Vagina (tissue), 2 donors: ENCODE data around the gene HMCN1.

Source experiments
- POLR2A ChIP-seq, 2 donors: fragments of 450-650 bp; IDR thresholded peaks; one replicate each; pipeline ENCODE4 v1.6.1; 2017; ENCODE audit warnings: antibody characterized with exemption in 2 of 2, mild to moderate bottlenecking in 2 of 2, moderate library complexity in 2 of 2
- POLR2AphosphoS5 ChIP-seq, 2 donors: sonication (generic); formaldehyde crosslinking; IDR thresholded peaks; one replicate each; pipeline ENCODE4 v1.9.0; 2017; ENCODE audit warnings: antibody characterized with exemption in 2 of 2, mild to moderate bottlenecking in 2 of 2, low read depth in 1 of 2; ENCODE audit not compliant: insufficient read depth in 1 of 2
- TF ChIP-seq, protein P1 (sequence below), 3 experiments: fragments of 450-650 bp in 2 of 3; fragments of 200-600 bp in 1 of 3; sonication (generic) in 1 of 3; IDR thresholded peaks; one replicate each; pipeline ENCODE4 v1.5.1; 2017 to 2019; ENCODE audit warnings: antibody characterized with exemption in 3 of 3, mild to moderate bottlenecking in 2 of 3, moderate library complexity in 2 of 3

DNA sequence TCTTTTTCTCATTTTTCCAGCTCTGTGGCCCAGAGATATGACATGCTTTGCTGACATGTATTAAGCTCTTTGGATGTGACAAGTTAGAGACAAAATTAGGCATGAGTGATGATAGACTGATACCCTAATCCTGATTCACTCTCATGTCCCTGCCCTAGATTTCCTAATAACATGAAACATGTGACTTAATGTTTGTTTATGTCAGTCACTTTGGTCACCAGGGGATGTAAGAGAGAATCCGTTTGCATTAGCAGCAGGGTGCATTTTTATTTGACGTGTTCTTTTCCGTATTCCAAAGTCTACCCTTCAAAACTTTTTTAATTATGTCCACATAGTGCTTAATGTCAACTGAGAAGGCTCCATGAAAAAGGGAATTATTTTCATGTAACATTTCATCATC is 192.4 kb downstream of the HMCN1 start:
- TF ChIP-seq POLR2A (IDR thresholded peaks at IDR 0.05): no peak
- TF ChIP-seq, protein P1, sequence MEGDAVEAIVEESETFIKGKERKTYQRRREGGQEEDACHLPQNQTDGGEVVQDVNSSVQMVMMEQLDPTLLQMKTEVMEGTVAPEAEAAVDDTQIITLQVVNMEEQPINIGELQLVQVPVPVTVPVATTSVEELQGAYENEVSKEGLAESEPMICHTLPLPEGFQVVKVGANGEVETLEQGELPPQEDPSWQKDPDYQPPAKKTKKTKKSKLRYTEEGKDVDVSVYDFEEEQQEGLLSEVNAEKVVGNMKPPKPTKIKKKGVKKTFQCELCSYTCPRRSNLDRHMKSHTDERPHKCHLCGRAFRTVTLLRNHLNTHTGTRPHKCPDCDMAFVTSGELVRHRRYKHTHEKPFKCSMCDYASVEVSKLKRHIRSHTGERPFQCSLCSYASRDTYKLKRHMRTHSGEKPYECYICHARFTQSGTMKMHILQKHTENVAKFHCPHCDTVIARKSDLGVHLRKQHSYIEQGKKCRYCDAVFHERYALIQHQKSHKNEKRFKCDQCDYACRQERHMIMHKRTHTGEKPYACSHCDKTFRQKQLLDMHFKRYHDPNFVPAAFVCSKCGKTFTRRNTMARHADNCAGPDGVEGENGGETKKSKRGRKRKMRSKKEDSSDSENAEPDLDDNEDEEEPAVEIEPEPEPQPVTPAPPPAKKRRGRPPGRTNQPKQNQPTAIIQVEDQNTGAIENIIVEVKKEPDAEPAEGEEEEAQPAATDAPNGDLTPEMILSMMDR (IDR thresholded peaks at IDR 0.05): no peak
- no peak for TF ChIP-seq POLR2AphosphoS5 (IDR thresholded peaks at IDR 0.05; ENCODE audit: insufficient read depth in 1 of 2, low read depth in 1 of 2)
